ENCODE results near the gene ELF2.
A peak's percentile ranks its signal among the peaks of the same experiment; 100 is the strongest.

The ELF2 gene

DNA sequence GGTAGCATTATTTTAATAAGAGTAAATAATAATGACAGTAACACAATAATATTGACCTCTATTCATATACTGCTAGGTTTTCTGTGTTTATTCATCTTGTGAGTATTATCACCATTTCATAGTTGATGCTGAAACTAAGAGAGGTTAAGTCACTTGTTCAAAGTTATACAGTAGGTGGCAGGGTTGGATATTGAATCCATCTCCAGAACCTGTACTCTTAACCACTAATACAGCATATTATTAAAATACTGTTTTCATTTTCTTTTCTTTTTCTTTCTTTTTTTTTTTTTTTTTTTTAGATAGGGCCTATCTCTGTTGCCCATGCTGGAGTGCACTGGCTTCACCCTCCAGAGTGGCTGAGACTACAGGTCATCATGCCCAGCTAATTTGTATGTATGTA is 7.1 kb upstream of the ELF2 start:
- DNase-seq (ENCODE audit: low spot score) = peak; percentile 34
- TF ChIP-seq, protein P1, sequence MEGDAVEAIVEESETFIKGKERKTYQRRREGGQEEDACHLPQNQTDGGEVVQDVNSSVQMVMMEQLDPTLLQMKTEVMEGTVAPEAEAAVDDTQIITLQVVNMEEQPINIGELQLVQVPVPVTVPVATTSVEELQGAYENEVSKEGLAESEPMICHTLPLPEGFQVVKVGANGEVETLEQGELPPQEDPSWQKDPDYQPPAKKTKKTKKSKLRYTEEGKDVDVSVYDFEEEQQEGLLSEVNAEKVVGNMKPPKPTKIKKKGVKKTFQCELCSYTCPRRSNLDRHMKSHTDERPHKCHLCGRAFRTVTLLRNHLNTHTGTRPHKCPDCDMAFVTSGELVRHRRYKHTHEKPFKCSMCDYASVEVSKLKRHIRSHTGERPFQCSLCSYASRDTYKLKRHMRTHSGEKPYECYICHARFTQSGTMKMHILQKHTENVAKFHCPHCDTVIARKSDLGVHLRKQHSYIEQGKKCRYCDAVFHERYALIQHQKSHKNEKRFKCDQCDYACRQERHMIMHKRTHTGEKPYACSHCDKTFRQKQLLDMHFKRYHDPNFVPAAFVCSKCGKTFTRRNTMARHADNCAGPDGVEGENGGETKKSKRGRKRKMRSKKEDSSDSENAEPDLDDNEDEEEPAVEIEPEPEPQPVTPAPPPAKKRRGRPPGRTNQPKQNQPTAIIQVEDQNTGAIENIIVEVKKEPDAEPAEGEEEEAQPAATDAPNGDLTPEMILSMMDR (IDR thresholded peaks at IDR 0.05; ENCODE audit: extremely low read depth, missing control alignments) = no peak

DNA sequence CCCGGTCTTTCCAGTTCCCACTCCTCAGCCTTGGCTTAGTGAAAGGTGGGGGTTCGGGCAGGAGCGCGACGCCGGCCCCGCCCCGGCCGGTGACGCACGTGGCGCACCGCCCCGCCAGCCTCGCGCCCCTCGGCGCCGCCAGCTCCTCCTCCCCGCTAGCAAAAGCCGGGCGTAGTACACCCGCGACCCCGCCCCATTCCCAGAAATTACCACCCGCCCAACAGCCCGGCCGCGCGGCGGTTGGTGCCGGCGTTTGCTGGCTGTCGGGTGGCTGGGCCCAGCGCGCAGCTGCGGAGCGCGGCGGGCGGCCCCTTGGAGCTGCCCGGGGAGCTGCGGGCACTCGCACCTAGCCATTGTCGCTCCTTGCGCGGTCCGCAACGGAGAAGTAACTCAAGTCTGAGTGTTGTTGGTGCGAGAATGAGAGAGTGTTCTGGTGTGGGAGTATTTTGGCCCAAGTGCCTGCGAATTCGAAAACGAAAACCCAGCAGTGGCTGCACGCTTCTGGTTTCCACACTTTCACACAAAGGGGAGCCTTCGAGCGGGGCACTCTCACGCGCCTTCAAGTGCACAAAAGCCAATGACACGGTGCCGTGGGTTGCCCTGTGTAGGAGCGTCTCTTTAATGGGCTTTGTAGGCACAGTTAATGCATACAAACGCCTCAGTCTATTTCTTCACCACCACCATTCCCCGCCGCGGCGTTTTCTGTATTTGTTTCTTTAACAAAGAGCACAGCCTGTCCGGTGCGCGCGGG is 1.0 kb upstream of the ELF2 start:
- TF ChIP-seq, protein P1 (IDR thresholded peaks at IDR 0.05; ENCODE audit: extremely low read depth, missing control alignments) = no peak

DNA sequence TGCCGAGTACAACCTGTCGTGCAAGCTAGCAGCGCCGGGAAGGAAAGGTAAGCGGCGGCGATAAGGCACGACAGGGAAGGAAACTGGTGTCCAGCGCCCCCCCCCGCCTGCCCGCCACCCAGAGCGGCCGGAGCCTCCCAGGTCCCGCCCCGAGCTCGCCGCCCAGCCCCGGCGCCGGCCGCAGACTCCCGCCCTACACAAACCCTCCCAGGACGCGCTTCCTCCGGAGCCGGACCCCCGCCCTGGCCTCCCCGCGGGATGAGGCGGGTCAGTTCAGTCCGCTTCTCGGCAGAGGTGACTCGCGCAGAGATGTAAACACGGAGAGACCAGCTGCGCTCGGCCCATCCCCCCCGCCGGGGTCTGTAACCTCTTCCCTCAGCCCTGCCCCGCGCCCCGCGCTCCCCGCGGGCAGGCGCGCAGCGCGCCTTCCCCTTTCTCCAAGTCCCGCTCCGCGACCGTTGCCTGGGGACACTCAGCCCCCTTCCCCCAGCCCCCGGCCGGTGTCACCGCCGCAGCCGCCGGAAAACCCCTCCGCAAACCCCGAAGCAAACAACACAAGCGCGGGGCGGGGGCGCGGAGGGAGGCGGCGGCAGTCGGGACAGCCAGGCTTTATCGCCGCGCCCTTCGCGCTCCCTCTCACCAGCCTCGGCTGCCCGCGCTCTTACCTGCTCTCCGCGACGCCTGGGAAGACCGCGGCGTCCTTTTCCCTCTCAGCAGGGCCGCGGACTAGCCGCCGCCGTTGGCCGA is 543 bp downstream of the ELF2 start:
- DNase-seq (ENCODE audit: low spot score) = peak; percentile 74

More for the DNA sequence above, 1.0 kb upstream of the ELF2 start:
- DNase-seq (ENCODE audit: low spot score) = peak; percentile 95

DNA sequence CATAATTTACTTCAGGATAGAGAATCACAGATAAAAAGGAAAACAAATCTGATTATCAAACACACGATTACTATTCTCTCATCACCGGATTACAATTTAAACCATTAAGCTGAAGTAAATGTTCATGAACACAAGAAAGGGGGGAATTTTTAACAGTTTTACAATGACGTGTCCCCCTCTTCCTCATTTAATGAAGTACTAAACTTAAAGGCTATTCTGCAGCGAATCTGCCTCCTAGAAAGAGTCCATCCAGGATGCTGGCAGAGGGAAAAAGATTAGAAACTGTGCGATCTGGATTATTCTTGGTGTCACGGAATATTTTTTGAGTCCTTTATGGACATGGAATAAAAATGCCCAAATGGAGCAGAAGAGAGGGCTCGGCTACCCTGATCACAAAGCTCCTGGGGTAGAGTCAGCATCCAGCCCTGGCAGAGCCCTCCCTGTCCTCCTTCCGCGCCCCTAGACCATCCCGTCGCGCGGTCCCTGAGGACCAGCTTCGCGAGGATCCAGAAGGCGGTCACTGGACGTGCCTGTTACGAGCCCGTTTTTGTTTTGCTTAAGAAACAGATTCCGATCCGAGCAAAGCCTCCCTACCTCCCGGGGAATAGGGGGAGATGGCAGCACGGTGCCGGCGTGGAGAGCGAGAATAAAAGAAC is 1.2 kb downstream of the ELF2 start:
- TF ChIP-seq, protein P1 (IDR thresholded peaks at IDR 0.05; ENCODE audit: extremely low read depth, missing control alignments) = no peak
- DNase-seq (ENCODE audit: low spot score) = peak; percentile 19

More for the DNA sequence above, 543 bp downstream of the ELF2 start:
- TF ChIP-seq, protein P1 (IDR thresholded peaks at IDR 0.05; ENCODE audit: extremely low read depth, missing control alignments) = no peak

DNA sequence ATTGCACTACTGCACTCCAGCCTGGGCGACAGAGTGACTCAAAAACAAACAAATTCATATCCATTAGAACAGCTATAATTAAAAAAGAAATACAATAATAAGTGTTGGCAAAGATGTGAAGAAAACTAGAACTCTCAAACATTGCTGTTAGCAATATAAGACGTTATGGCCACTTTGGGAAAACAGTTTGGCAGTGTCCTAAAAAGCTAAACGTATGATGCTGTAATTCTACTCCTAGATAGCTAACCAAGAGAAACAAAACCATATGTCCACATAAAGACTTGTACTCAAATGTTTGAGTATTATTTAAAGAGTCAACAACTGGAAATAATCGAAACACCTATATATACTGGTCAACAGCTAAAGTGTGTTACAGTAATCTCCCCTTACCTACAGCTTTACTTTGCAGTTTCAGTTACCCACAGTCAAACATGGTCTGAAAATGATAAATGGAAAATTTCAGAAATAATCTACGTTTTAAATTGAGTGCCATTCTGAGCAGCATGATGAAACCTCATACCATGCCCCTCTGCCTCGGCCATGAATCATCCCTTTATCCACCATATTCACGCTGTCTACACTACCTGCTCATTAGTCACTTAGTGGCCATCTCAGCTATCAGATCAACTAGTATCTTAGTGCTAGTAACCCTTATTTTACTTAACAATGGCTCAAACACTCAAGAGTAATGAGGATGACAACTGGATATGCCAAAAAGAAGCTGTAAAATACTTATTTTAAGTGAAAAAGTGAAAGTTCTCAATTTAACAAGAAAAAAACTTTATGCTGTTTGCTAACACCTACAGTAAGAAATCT is 4.9 kb downstream of the ELF2 start:
- DNase-seq (ENCODE audit: low spot score) = no peak
- TF ChIP-seq, protein P1 (IDR thresholded peaks at IDR 0.05; ENCODE audit: extremely low read depth, missing control alignments) = no peak

DNA sequence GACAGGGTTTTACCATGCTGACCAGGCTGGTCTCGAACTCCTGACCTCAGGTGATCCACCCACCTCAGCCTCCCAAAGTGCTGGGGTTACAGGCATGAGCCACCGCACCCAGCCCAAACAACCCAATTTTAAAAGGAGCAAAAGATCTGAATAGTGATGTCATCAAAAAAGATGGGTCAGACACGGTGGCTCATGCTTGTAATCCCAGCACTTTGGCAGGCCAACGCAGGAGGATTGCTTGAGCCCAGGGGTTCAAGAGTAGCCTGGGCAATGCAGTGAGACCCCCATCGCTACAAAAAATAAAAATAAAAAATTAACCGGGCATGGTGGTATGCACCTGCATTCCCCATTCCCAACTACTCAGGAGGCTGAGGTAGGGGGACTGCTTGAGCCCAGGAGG is 6.1 kb downstream of the ELF2 start:
- TF ChIP-seq, protein P1 (IDR thresholded peaks at IDR 0.05; ENCODE audit: extremely low read depth, missing control alignments) = no peak

More for the DNA sequence above, 6.1 kb downstream of the ELF2 start:
- DNase-seq (ENCODE audit: low spot score) = no peak
